ENCODE data around the gene SLC29A4. TPM values are rescaled to one million over a fixed set of nuclear protein-coding genes. Genes with fewer than 3 reads are reported as not detected.

The SLC29A4 gene
- polyA plus RNA-seq, 3 donors = 0.21 to 0.29 (median 0.26) TPM

GRCh38 chr7:5276611-5277010 is 6.1 kb upstream of the SLC29A4 start:
- TF ChIP-seq CTCF (IDR thresholded peaks at IDR 0.05) = no peak
- H3K27ac Mint-ChIP-seq = no peak overlapping the region
- H2AFZ ChIP-seq (ENCODE audit: insufficient read depth, low read depth, low read length, poor library complexity, severe bottlenecking) = no peak overlapping the region
- H3K4me2 ChIP-seq (replicated peaks; ENCODE audit: extremely low read depth, low read length, poor library complexity, severe bottlenecking) = no peak overlapping the region
- peaks cover 0 to 4% of the 10 kb centered on the region in 2 donors for H3K9me3 ChIP-seq (replicated peaks in 1 of 2; ENCODE audit: control insufficient read depth in 1 of 2, insufficient read depth in 1 of 2, low read length in 2 of 2)
- no peaks in the 10 kb centered on the region for H3K36me3 ChIP-seq (replicated peaks in 1 of 2; ENCODE audit: control insufficient read depth in 1 of 2, insufficient read depth in 2 of 2, low read length in 2 of 2)
- H3K4me1 Mint-ChIP-seq = no peaks in the 10 kb centered on the region
- H3K27me3 Mint-ChIP-seq (ENCODE audit: low read depth in 3 of 3) = peaks cover 8 to 24% (median 11%) of the 10 kb centered on the region in 3 donors
- H3K4me1 ChIP-seq (ENCODE audit: control insufficient read depth in 1 of 2, insufficient read depth in 2 of 2, low read length in 2 of 2) = no peaks in the 10 kb centered on the region
- H4K20me1 ChIP-seq (ENCODE audit: insufficient read depth, low read length) = no peaks in the 10 kb centered on the region
- H3K4me3 Mint-ChIP-seq = no peak overlapping the region
- H3K79me2 ChIP-seq (ENCODE audit: insufficient read depth, low read length) = no peaks in the 10 kb centered on the region
- H3K27ac ChIP-seq (ENCODE audit: low read depth in 1 of 2, low read length in 2 of 2) = no peak overlapping the region
- H3K27me3 ChIP-seq (ENCODE audit: control insufficient read depth in 2 of 2, insufficient read depth in 2 of 2, low read length in 2 of 2) = no peaks in the 10 kb centered on the region
- 82% methylated on average over 2 of the region's 15 CpGs for WGBS (ENCODE audit: insufficient coverage)
- H3K4me3 ChIP-seq (replicated peaks in 1 of 3; ENCODE audit: low read depth in 2 of 3, low read length in 3 of 3) = no peak overlapping the region
- intact Hi-C loops (cut with micrococcal nuclease) = no loop called here
- no peak for DNase-seq
- H3K9me3 Mint-ChIP-seq = peaks cover 0 to 4% (median 0%) of the 10 kb centered on the region in 7 donors
- no peaks in the 10 kb centered on the region for H3K36me3 Mint-ChIP-seq
- no peak overlapping the region for H3K9ac ChIP-seq (ENCODE audit: insufficient read depth, low read length, poor library complexity, severe bottlenecking)

GRCh38 chr7:5278766-5279165 is 4.0 kb upstream of the SLC29A4 start:
- H3K4me2 ChIP-seq (replicated peaks; ENCODE audit: extremely low read depth, low read length, poor library complexity, severe bottlenecking) = no peak overlapping the region
- no peaks in the 10 kb centered on the region for H3K36me3 ChIP-seq (replicated peaks in 1 of 2; ENCODE audit: control insufficient read depth in 1 of 2, insufficient read depth in 2 of 2, low read length in 2 of 2)
- no peak for DNase-seq
- H3K4me1 ChIP-seq (ENCODE audit: control insufficient read depth in 1 of 2, insufficient read depth in 2 of 2, low read length in 2 of 2) = peaks cover 5 to 6% of the 10 kb centered on the region in 2 donors
- Mint-ChIP-seq H3K4me1 (no peaks in the 10 kb centered on the region), H3K9me3 (peaks cover 0 to 4% (median 0%) of the 10 kb centered on the region in 7 donors), H3K27me3 (ENCODE audit: low read depth in 3 of 3) (peaks cover 8 to 38% (median 20%) of the 10 kb centered on the region in 3 donors), H3K27ac (no peak overlapping the region), H3K4me3 (no peak overlapping the region), H3K36me3 (no peaks in the 10 kb centered on the region)
- TF ChIP-seq CTCF (IDR thresholded peaks at IDR 0.05) = no peak
- no peak overlapping the region for H3K4me3 ChIP-seq (replicated peaks in 1 of 3; ENCODE audit: low read depth in 2 of 3, low read length in 3 of 3)
- H3K9ac ChIP-seq (ENCODE audit: insufficient read depth, low read length, poor library complexity, severe bottlenecking) = no peak overlapping the region
- WGBS (ENCODE audit: insufficient coverage) = 84% methylated on average over 3 of the region's 7 CpGs
- no peaks in the 10 kb centered on the region for H3K79me2 ChIP-seq (ENCODE audit: insufficient read depth, low read length)
- H3K27ac ChIP-seq (ENCODE audit: low read depth in 1 of 2, low read length in 2 of 2) = no peak overlapping the region
- no peak overlapping the region for H2AFZ ChIP-seq (ENCODE audit: insufficient read depth, low read depth, low read length, poor library complexity, severe bottlenecking)
- peaks cover 0 to 4% of the 10 kb centered on the region in 2 donors for H3K9me3 ChIP-seq (replicated peaks in 1 of 2; ENCODE audit: control insufficient read depth in 1 of 2, insufficient read depth in 1 of 2, low read length in 2 of 2)
- intact Hi-C loops (cut with micrococcal nuclease) = no loop called here
- H4K20me1 ChIP-seq (ENCODE audit: insufficient read depth, low read length) = no peaks in the 10 kb centered on the region
- H3K27me3 ChIP-seq (ENCODE audit: control insufficient read depth in 2 of 2, insufficient read depth in 2 of 2, low read length in 2 of 2) = peaks cover 4 to 5% of the 10 kb centered on the region in 2 donors
